Loucy (cell line): ENCODE data around the gene NGFR.

ENCODE experiments used
- H2AFZ ChIP-seq: fragments of 200-600 bp; sonication (generic); 2 replicates; pipeline ENCODE4 v1.6.0; 2016; ENCODE audit warnings: antibody characterized with exemption, mild to moderate bottlenecking, low read length, moderate library complexity
- H3F3A ChIP-seq: fragments of 200-600 bp; 2 replicates; pipeline ENCODE4 v1.6.0; 2016; ENCODE audit warnings: antibody characterized with exemption, low read depth, mild to moderate bottlenecking
- H3K27me3 ChIP-seq: fragments of 200-600 bp; sonication (generic); 2 replicates; pipeline ENCODE4 v1.6.1; 2014; ENCODE audit warnings: low read length, mild to moderate bottlenecking; ENCODE audit not compliant: insufficient read depth, poor library complexity, severe bottlenecking
- H3K36me3 ChIP-seq: fragments of 200-600 bp; sonication (generic); 2 replicates; pipeline ENCODE4 v1.6.1; 2016; ENCODE audit warnings: low read length; ENCODE audit not compliant: insufficient read depth
- H3K4me1 ChIP-seq: fragments of 200-600 bp; sonication (generic); 2 replicates; pipeline ENCODE4 v1.5.1; 2014; ENCODE audit warnings: low read length, mild to moderate bottlenecking; ENCODE audit not compliant: insufficient read depth, poor library complexity, severe bottlenecking
- H3K4me2 ChIP-seq: fragments of 200-600 bp; sonication (generic); 2 replicates; pipeline ENCODE4 v1.6.0; 2014; ENCODE audit warnings: antibody characterized with exemption, low read length, low read depth, mild to moderate bottlenecking; ENCODE audit not compliant: poor library complexity, severe bottlenecking
- H3K4me3 ChIP-seq: fragments of 200-600 bp; sonication (generic); 2 replicates; pipeline ENCODE4 v1.5.1; 2014; ENCODE audit warnings: low read length, mild to moderate bottlenecking, mixed read lengths; ENCODE audit not compliant: poor library complexity, severe bottlenecking
- H3K79me2 ChIP-seq: fragments of 200-600 bp; sonication (generic); 2 replicates; pipeline ENCODE4 v1.6.1; 2014; ENCODE audit warnings: low read length; ENCODE audit not compliant: insufficient read depth
- H3K9ac ChIP-seq: fragments of 200-600 bp; sonication (generic); 2 replicates; pipeline ENCODE4 v1.6.0; 2014; ENCODE audit warnings: mild to moderate bottlenecking, low read depth, low read length, moderate library complexity; ENCODE audit not compliant: poor library complexity, severe bottlenecking
- H3K9me2 ChIP-seq: fragments of 200-600 bp; sonication (generic); replicated peaks from 2 replicates; pipeline ENCODE4 v1.6.1; 2016; ENCODE audit warnings: low read depth, low read length, mixed read lengths
- H3K9me3 ChIP-seq: fragments of 200-600 bp; sonication (generic); 2 replicates; pipeline ENCODE4 v1.6.1; 2014; ENCODE audit warnings: mild to moderate bottlenecking, antibody characterized with exemption, low read length, low read depth; ENCODE audit not compliant: insufficient read depth
- H4K20me1 ChIP-seq: fragments of 200-600 bp; sonication (generic); 2 replicates; pipeline ENCODE4 v1.6.0; 2014; ENCODE audit warnings: antibody characterized with exemption, low read length, mild to moderate bottlenecking; ENCODE audit not compliant: insufficient read depth, poor library complexity, severe bottlenecking
- CTCF ChIP-seq: fragments of 200-600 bp; sonication (generic); conservative IDR thresholded peaks from 2 replicates; pipeline ENCODE4 v1.5.1; 2014; ENCODE audit warnings: mild to moderate bottlenecking, antibody characterized with exemption, low read length
- EZH2phosphoT487 ChIP-seq: fragments of 200-600 bp; IDR thresholded peaks from 2 replicates; pipeline ENCODE4 v1.6.1; 2018; ENCODE audit warnings: antibody characterized with exemption, mild to moderate bottlenecking, moderate library complexity, borderline replicate concordance

Gene NGFR

GRCh38 chr17:49557312-49558024 lies 62.4 kb downstream of the NGFR start:
- Histone ChIP-seq H2AFZ (peak overlapping the region; percentile 53; the same call in 1 of the 2 replicates), H3K4me2 (peak overlapping the region; percentile 13), H3K9me3 (no peaks in the 10 kb centered on the region)

More at GRCh38 chr17:49557312-49558024, 62.4 kb downstream of the NGFR start:
- H3K4me1 ChIP-seq: peaks cover 5% of the 10 kb centered on the region
- no peaks in the 10 kb centered on the region for H3F3A ChIP-seq
- peaks cover 4% of the 10 kb centered on the region for H3K27me3 ChIP-seq
- H3K9ac ChIP-seq: peak overlapping the region; percentile 39
- no peaks in the 10 kb centered on the region for H3K79me2 ChIP-seq
- H3K9me2 ChIP-seq: no peaks in the 10 kb centered on the region
- no peaks in the 10 kb centered on the region for H4K20me1 ChIP-seq
- TF ChIP-seq EZH2phosphoT487 (no peak), CTCF (peak; percentile 82)
- no peaks in the 10 kb centered on the region for H3K36me3 ChIP-seq
- no peak overlapping the region for H3K4me3 ChIP-seq
